HG03045 (cell line): ENCODE measurements around the gene VAMP5.
"Not testable (repeated sequence)": the region's sequence is repeated elsewhere in the genome, so short reads cannot be mapped to it uniquely, and the experiment has no call there.

Source experiments
- ATAC-seq: cut with Tn5 transposase; IDR thresholded peaks from one replicate; pipeline ENCODE4 v1.9.1; 2021; ENCODE audit warnings: mild to moderate bottlenecking, moderate library complexity; ENCODE audit not compliant: unreplicated experiment

Gene VAMP5

DNA sequence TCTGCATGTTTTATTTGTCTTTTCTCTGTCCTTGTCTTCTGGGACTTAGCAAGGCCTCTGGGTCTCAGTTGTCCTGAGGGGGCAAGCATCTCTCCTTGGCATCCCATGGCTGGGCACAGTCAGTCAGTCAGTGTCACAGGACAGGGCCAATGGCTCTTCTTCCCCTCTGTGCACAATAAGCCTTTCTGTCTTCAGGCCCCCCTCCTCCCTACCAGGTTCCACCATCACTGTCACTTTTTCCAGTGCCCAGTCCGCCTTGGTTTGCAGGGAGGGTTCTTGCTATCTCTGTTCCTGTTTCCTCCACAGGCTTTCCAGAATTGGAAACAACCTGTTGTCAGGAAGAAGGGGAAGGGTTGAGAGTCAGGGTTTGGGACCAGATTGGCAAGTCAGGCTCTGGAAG, 1.7 kb upstream of the VAMP5 start:
- no peak for ATAC-seq

DNA sequence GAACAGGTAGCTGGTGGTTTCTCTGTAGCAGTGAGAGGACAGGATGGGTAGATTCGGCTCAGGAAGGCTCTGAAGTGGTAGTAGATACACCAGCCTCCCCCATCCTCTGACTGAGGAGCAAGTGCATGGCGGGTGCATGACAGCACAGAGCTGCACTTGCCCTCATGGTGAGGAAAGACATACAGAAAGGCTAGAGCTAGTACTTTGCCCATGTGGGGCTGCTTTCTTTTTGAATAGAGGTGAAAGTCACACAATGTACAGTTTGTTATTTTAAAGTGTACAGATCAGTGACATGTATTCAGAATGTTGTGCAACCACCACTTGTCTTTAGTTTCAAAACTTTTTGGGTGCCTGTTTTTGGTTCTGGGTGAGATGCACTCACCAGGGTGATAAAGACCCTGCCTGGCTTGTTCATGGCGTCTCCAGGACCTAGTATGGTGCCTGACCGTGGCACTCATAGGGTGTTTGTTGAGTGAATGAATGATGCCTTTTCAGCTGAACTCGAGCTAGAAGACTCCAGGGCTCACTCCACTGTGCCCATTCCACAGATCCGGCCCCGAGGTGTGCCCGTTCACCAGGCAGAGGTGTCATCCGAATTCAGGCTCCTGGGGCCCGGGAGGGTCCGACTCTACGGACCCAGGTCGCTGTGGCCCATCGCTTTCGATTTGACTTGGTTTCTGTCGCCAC, 421 bp upstream of the VAMP5 start:
- ATAC-seq: peak; percentile 2

GRCh38 chr2:85584857-85585780, 888 bp downstream of the VAMP5 start:
- peak; percentile 43 for ATAC-seq

GRCh38 chr2:85585781-85586105, 1.5 kb downstream of the VAMP5 start:
- ATAC-seq: no peak

DNA sequence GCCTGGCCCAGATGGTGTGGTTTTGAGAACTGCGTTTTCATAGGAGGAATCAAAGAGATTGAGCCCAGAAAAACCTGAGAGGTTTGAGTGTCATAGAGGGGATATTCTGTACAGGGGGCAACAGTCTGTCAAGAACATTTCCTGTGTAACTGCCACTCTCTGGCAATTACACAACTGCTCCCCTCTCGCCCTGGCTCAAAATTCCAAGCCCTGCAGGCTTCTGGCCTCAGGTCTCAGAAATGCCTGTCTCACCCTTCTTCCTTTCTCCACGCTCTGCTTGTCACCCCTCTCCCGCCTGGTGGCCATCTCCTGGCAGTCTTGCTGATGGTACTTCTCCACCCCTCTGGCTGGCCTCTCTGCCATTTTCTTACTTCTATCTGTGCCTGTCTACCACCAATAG, 4.0 kb downstream of the VAMP5 start:
- no peak for ATAC-seq

DNA sequence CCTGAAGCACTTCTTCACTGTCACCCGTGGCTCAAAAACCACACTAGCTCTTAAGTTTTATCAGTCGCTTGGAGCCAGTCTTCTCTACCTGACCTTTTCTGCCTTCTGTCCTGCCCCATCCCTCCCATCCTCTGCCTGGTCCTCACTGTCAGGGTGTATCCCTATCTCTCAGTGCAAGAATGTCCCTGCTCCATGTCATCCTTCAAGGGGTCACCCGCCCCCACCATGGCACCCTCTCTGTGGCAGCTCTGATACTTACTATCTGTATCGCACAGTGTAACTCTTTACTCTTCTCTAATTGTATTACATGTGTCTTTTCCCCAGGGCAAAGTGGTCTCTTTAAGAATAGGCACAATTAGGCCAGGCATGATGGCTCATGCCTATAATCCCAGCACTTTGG, 4.4 kb downstream of the VAMP5 start:
- no peak for ATAC-seq

GRCh38 chr2:85589181-85589580, 5.0 kb downstream of the VAMP5 start:
- ATAC-seq: no peak

- ATAC-seq: no peak
These were observed 6.0 kb downstream of the VAMP5 start for GRCh38 chr2:85589982-85590791.

DNA sequence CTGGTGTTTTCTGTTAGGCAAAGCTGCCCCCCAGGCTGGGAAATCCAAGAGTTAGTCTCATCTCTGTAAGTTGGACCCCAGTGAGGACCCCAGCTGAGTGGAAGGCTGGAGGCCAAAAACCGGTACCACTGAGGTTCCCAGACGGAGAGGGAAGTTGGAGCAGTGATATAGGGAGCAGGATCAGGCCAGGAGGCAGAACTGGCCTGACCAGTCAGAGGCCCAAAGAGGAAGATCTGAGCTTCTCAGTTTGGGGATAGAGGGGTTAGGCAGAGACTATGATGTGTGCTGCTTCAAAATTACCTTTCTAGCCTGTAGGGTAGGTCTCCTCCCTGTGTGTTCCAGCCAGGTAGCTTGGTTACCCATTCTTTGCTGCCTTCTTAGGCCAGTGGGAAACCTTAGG, 6.7 kb downstream of the VAMP5 start:
- ATAC-seq: no peak

GRCh38 chr2:85591563-85591962, 7.3 kb downstream of the VAMP5 start:
- no peak for ATAC-seq

GRCh38 chr2:85592299-85592698, 8.1 kb downstream of the VAMP5 start:
- not testable (repeated sequence) for ATAC-seq

GRCh38 chr2:85593023-85593422, 8.8 kb downstream of the VAMP5 start:
- no peak for ATAC-seq

- no peak for ATAC-seq
These were observed 10.6 kb downstream of the VAMP5 start for GRCh38 chr2:85594715-85595300.

- peak; percentile 98 for ATAC-seq
These were observed 11.2 kb downstream of the VAMP5 start, which contains the start of gene RNF181 for GRCh38 chr2:85595301-85596025. Gene RNF181 (plus strand): TSS chr2:85595745. CDS start chr2:85595764, 19 bp downstream.

DNA sequence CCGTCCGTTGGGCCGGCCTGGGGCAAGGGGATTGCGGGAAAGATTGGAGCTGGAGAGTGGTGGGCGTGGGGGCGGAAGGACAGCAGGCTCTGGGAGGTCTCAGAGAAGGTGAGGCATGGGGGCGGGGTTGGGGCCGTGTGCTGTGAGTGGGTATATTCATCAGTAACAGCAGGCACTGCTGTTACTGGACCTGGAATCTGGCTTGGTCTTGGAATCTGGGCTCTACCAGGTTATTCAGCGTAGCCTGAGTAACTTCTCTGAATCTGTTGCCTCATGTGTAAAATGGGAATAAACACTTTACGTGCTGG, 11.7 kb downstream of the VAMP5 start:
- no peak for ATAC-seq

DNA sequence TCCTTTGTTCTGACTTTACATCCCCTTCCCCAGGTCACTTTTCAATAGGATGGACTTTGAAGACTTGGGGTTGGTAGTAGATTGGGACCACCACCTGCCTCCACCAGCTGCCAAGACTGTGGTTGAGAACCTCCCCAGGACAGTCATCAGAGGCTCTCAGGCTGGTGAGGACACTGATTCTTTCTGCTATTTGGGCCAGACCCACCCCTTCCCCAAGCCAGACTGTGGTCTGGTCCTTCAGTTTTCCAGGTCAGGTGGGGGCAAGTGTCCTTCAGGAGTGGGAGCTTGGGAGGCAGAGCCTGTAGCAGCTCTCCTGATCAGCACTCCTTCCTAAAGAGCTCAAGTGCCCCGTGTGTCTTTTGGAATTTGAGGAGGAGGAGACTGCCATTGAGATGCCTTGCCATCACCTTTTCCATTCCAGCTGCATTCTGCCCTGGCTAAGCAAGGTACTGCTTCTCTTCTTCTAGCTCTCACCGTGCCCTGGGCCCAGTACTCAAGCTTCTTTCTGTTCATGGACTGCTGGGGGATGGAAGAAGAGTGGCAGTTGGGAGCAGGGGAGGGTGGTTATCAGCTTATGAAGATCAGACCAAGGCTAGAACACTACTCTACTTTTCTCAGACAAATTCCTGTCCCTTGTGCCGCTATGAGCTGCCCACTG, 12.4 kb downstream of the VAMP5 start:
- ATAC-seq: no peak

DNA sequence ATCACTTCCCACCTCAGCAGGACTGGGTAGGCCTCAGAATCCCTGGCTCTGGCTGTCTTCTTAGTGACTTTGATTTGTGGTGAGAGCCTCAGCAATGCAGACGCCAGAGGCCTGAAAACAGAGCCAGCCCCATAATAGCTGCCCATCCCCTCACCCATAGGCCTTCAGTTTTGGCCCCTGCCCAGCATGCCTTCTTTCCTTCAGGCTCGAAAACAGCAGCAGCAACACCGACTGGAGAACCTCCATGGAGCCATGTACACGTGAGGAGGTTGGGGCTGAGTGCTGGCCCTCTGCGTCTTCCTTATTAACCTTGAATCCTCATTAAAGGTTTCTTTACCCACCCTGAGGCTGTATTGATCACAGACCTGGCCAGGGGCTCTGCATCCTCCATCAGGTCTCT, 13.0 kb downstream of the VAMP5 start:
- ATAC-seq: no peak

DNA sequence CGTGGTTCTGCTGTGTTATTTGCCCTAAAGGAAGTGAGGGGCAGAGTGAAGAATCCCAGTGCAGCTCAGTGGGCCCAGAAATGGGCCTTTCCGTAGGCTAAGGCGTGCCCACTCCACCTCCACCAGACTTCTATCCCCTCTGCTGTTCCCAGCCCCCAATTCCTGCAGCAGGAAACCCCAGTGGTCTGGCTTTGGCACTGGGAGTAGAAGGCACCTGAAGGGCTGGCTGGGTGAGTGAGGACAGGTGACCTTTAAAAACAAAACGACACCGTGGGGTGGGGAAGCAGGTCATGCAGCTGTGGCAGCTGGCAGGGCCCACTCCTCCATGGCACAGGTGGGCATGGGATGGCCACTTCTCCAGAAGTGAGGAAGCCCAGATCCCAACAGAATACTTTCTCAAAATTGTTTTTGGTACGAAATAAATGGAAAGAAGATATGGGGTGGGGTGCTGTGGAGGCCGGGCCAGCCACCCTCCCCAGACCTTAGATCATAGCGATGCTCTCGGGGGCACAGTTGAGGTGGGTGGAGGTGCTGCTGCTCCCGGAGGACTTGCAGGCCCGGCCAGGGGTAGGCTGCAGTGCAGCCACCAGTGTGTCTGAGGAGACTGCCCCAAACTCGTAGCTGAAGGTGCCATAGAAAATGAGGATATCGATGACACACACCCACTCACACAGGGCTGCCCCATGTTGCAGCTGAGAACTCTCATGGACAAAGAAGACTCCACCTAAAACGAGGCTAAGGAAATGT, 14.5 kb downstream of the VAMP5 start:
- no peak for ATAC-seq

DNA sequence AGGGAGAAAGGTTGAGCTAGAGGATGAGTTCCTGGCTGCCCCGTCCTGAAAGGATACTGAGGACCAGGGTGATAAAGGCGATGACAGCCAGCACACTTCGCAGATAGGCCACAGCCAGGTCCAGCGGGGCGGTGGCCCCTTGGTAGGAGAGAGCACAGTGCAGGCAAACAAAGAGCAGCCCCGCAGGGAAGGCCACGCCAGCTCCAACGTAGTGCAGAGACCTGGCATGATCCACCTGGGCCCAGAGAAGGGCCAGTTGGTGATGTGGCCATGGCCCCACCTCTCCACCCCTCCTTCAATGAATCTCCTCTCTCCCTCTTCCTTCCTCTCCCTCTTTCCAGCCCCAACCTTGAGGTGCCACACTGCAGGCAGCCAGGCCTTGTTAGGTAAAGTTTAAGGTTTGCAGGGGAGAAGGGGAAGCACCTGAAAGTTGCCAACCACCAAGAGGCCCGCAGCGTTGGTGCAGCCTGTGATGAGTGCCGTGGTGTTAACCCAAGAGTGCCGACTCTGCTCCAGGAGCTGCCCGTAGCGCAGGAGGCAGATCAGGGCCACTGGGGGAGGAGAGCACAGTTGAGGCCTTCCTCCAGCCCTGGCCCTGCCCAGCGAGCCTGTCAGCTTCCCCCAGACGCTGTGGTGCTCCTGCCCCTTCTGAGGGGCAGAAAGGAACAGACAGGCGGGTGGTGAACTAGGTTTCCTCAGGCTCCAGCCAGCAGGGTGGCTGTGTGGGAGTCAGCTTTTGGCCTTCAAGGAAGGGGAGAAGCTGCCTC, 15.4 kb downstream of the VAMP5 start:
- ATAC-seq: no peak
